Neural cell (in vitro differentiated cells): ENCODE measurements around the gene RPS6KA5. TPM values are rescaled to one million over a fixed set of nuclear protein-coding genes. Genes with fewer than 3 reads are reported as not detected.

Experiments used
- H2AFZ ChIP-seq: fragments of 200-600, 300-800 bp; sonication (generic), shearing (Covaris generic); 2 replicates; pipeline ENCODE4 v1.6.0; 2014; ENCODE audit warnings: low read depth, mild to moderate bottlenecking, antibody characterized with exemption, low read length, moderate library complexity
- H3F3A ChIP-seq: fragments of 200-600 bp; shearing (Covaris generic); 2 replicates; pipeline ENCODE4 v1.6.1; 2016; ENCODE audit warnings: mild to moderate bottlenecking, moderate library complexity, mixed read lengths, antibody characterized with exemption, low read length; ENCODE audit not compliant: insufficient read depth, poor library complexity, severe bottlenecking
- H3K27ac ChIP-seq: fragments of 200-600, 300-800 bp; sonication (generic), shearing (Covaris generic); 2 replicates; pipeline ENCODE4 v1.5.1; 2014; ENCODE audit warnings: mild to moderate bottlenecking, low read length, moderate library complexity
- H3K27me3 ChIP-seq: fragments of 300-800, 200-600 bp; sonication (generic), shearing (Covaris generic); 2 replicates; pipeline ENCODE4 v1.6.0; 2014; ENCODE audit warnings: mild to moderate bottlenecking, low read depth, low read length, moderate library complexity; ENCODE audit not compliant: insufficient read depth
- H3K36me3 ChIP-seq: fragments of 300-800, 200-600 bp; sonication (generic), shearing (Covaris generic); 2 replicates; pipeline ENCODE4 v1.5.1; 2014; ENCODE audit warnings: mild to moderate bottlenecking, antibody characterized with exemption, low read length, moderate library complexity; ENCODE audit not compliant: insufficient read depth
- H3K4me2 ChIP-seq: fragments of 300-800, 200-600 bp; sonication (generic), shearing (Covaris generic); 2 replicates; pipeline ENCODE4 v1.6.0; 2014; ENCODE audit warnings: mild to moderate bottlenecking, low read length
- H3K4me3 ChIP-seq: fragments of 300-800, 200-600 bp; sonication (generic), shearing (Covaris generic); 2 replicates; pipeline ENCODE4 v1.5.1; 2014; ENCODE audit warnings: mild to moderate bottlenecking, low read length, moderate library complexity
- H3K79me2 ChIP-seq: fragments of 200-600 bp; shearing (Covaris generic); replicated peaks from 2 replicates; pipeline ENCODE4 v1.6.0; 2014; ENCODE audit warnings: mild to moderate bottlenecking, low read length, moderate library complexity; ENCODE audit not compliant: insufficient read depth
- H3K9ac ChIP-seq: fragments of 300-800, 200-600 bp; sonication (generic), shearing (Covaris generic); 2 replicates; pipeline ENCODE4 v1.6.1; 2016; ENCODE audit warnings: mild to moderate bottlenecking, low read length, mixed read lengths
- H3K9me2 ChIP-seq: fragments of 200-600 bp; shearing (Covaris generic); 2 replicates; pipeline ENCODE4 v1.6.1; 2016; ENCODE audit warnings: mild to moderate bottlenecking, low read length, mixed read lengths; ENCODE audit not compliant: insufficient read depth
- H3K9me3 ChIP-seq: fragments of 200-600, 300-800 bp; sonication (generic), shearing (Covaris generic); 2 replicates; pipeline ENCODE4 v1.6.1; 2016; ENCODE audit warnings: mild to moderate bottlenecking, mixed run types, low read length, moderate library complexity, mixed read lengths
- H4K20me1 ChIP-seq: fragments of 200-600 bp; shearing (Covaris generic); 2 replicates; pipeline ENCODE4 v1.6.1; 2016; ENCODE audit warnings: mild to moderate bottlenecking, mixed run types; ENCODE audit not compliant: insufficient read depth
- CTCF ChIP-seq: fragments of 450-650 bp; IDR thresholded peaks from 2 replicates; pipeline ENCODE4 v1.5.1; 2014; ENCODE audit warnings: antibody characterized with exemption, mild to moderate bottlenecking, moderate library complexity; ENCODE audit not compliant: poor library complexity, severe bottlenecking
- EP300 ChIP-seq: fragments of 450-650 bp; conservative IDR thresholded peaks from 2 replicates; pipeline ENCODE4 v1.6.1; 2014; ENCODE audit warnings: antibody characterized with exemption, mild to moderate bottlenecking, moderate library complexity; ENCODE audit not compliant: poor library complexity, severe bottlenecking
- EZH2 ChIP-seq: fragments of 200-600, 300-800 bp; shearing (Covaris generic), sonication (generic); IDR thresholded peaks from 2 replicates; pipeline ENCODE4 v1.6.1; 2014; ENCODE audit warnings: antibody characterized with exemption, low read length, borderline replicate concordance, mild to moderate bottlenecking; ENCODE audit not compliant: insufficient read depth, poor library complexity, severe bottlenecking
- MXI1 ChIP-seq: fragments of 450-650 bp; conservative IDR thresholded peaks from 2 replicates; pipeline ENCODE4 v1.6.1; 2014; ENCODE audit warnings: antibody characterized with exemption, mild to moderate bottlenecking; ENCODE audit not compliant: poor library complexity, severe bottlenecking
- RAD21 ChIP-seq: fragments of 450-650 bp; conservative IDR thresholded peaks from 2 replicates; pipeline ENCODE4 v1.6.1; 2014; ENCODE audit warnings: antibody characterized with exemption, mild to moderate bottlenecking, moderate library complexity
- REST ChIP-seq: IDR thresholded peaks from 2 replicates; pipeline ENCODE4 v1.6.1; 2012; ENCODE audit warnings: borderline replicate concordance
- SMC3 ChIP-seq: fragments of 450-650 bp; conservative IDR thresholded peaks from 2 replicates; pipeline ENCODE4 v1.6.1; 2014; ENCODE audit warnings: antibody characterized with exemption, mild to moderate bottlenecking, moderate library complexity; ENCODE audit not compliant: poor library complexity
- TAF1 ChIP-seq: IDR thresholded peaks from 2 replicates; pipeline ENCODE4 v1.6.1; 2012; ENCODE audit warnings: low read depth
- polyA plus RNA-seq: library from polyadenylated mRNA; depleted of rRNA; stranded (reverse); fragments of >200 nt; gene quantifications from 2 replicates; pipeline ENCODE4 v1.2.3, GENCODE V29; 2014

Gene RPS6KA5
- polyA plus RNA-seq, 1 donor from 2014 or later = 6.3 TPM

- no peak overlapping the region for H3K27ac ChIP-seq
- H3K79me2 ChIP-seq = peaks cover 3% of the 10 kb centered on the region
- H3K9ac ChIP-seq = no peak overlapping the region
These were observed 253.4 kb downstream of the RPS6KA5 start for GRCh38 chr14:90807060-90807459.

More at GRCh38 chr14:90807060-90807459, 253.4 kb downstream of the RPS6KA5 start:
- no peaks in the 10 kb centered on the region for H3K36me3 ChIP-seq
- H3K27me3 ChIP-seq = no peaks in the 10 kb centered on the region
- H3K9me2 ChIP-seq = no peaks in the 10 kb centered on the region
- no peak for TF ChIP-seq REST
- no peak for TF ChIP-seq RAD21
- no peak for TF ChIP-seq SMC3
- TF ChIP-seq EP300 = no peak
- no peak for TF ChIP-seq TAF1
- no peak for TF ChIP-seq EZH2
- no peak for TF ChIP-seq CTCF
- no peak for TF ChIP-seq MXI1
- no peaks in the 10 kb centered on the region for H3F3A ChIP-seq
- H3K9me3 ChIP-seq = no peaks in the 10 kb centered on the region
- no peak overlapping the region for H3K4me2 ChIP-seq
- H3K4me3 ChIP-seq = no peak overlapping the region
- H4K20me1 ChIP-seq = no peaks in the 10 kb centered on the region
- H2AFZ ChIP-seq = no peak overlapping the region
